GM23338 (cell line): Measurements from ENCODE around the gene TOX2. TPM values are rescaled to one million over a fixed set of nuclear protein-coding genes. Genes with fewer than 3 reads are reported as not detected.

Experiments
- ATAC-seq: fragments of 200-7000 bp; cut with Tn5 transposase; 3 replicates; pipeline ENCODE4 v1.9.1; 2020
- DNase-seq: peaks from one replicate; pipeline ENCODE4 v3.0.0-alpha.2; 2015; ENCODE audit warnings: low spot score
- H2AFZ ChIP-seq: fragments of 200-600 bp; sonication (generic); 2 replicates; pipeline ENCODE4 v1.8.0; 2016; ENCODE audit warnings: antibody characterized with exemption, mild to moderate bottlenecking, moderate library complexity
- H3F3A ChIP-seq: fragments of 200-600 bp; sonication (generic); replicated peaks from 2 replicates; pipeline ENCODE4 v1.8.0; 2017; ENCODE audit warnings: antibody characterized with exemption, mixed run types, low read depth
- H3K27ac ChIP-seq: fragments of 200-600 bp; sonication (generic); 2 replicates; pipeline ENCODE4 v1.6.1; 2016; ENCODE audit warnings: low read depth
- H3K27me3 ChIP-seq: fragments of 200-600 bp; sonication (generic); 2 replicates; pipeline ENCODE4 v1.8.0; 2016; ENCODE audit warnings: mild to moderate bottlenecking, mixed run types, moderate library complexity; ENCODE audit not compliant: insufficient read depth
- H3K36me3 ChIP-seq: fragments of 200-600 bp; sonication (generic); 2 replicates; pipeline ENCODE4 v1.8.0; 2016; ENCODE audit warnings: mild to moderate bottlenecking; ENCODE audit not compliant: insufficient read depth
- H3K4me1 ChIP-seq: fragments of 200-600 bp; sonication (generic); 2 replicates; pipeline ENCODE4 v1.8.0; 2016; ENCODE audit warnings: mild to moderate bottlenecking, moderate library complexity; ENCODE audit not compliant: insufficient read depth
- H3K4me2 ChIP-seq: fragments of 200-600 bp; sonication (generic); 2 replicates; pipeline ENCODE4 v1.7.1; 2017; ENCODE audit warnings: mixed run types
- H3K4me3 ChIP-seq: fragments of 200-600 bp; sonication (generic); 2 replicates; pipeline ENCODE4 v1.6.1; 2016; ENCODE audit warnings: mixed run types
- H3K79me2 ChIP-seq: fragments of 200-600 bp; sonication (generic); replicated peaks from 2 replicates; pipeline ENCODE4 v1.8.0; 2017; ENCODE audit warnings: mild to moderate bottlenecking; ENCODE audit not compliant: insufficient read depth
- H3K9me2 ChIP-seq: fragments of 200-600 bp; sonication (generic); 2 replicates; pipeline ENCODE4 v1.8.0; 2017; ENCODE audit not compliant: insufficient read depth
- H4K20me1 ChIP-seq: fragments of 200-600 bp; sonication (generic); replicated peaks from 2 replicates; pipeline ENCODE4 v1.8.0; 2017; ENCODE audit warnings: mild to moderate bottlenecking; ENCODE audit not compliant: insufficient read depth
- H3K27ac Mint-ChIP-seq: 2 replicates; pipeline ENCODE4 v1.8.0; 2020; ENCODE audit warnings: inconsistent platforms, mild to moderate bottlenecking, moderate library complexity, mixed read lengths
- H3K27me3 Mint-ChIP-seq: 3 replicates; pipeline ENCODE4 v1.8.0; 2022; ENCODE audit warnings: low read depth, mild to moderate bottlenecking, moderate library complexity, mixed read lengths, inconsistent platforms; ENCODE audit not compliant: insufficient read depth, poor library complexity
- H3K36me3 Mint-ChIP-seq: 3 replicates; pipeline ENCODE4 v1.8.0; 2021; ENCODE audit warnings: low read depth, mild to moderate bottlenecking, inconsistent platforms, moderate library complexity, mixed read lengths
- H3K4me1 Mint-ChIP-seq: 3 replicates; pipeline ENCODE4 v1.8.0; 2020; ENCODE audit warnings: mild to moderate bottlenecking, inconsistent platforms, mixed read lengths
- H3K4me3 Mint-ChIP-seq: 3 replicates; pipeline ENCODE4 v1.8.0; 2021; ENCODE audit warnings: moderate library complexity, mild to moderate bottlenecking, inconsistent platforms, mixed read lengths
- H3K9me3 Mint-ChIP-seq: 3 replicates; pipeline ENCODE4 v1.8.0; 2020; ENCODE audit warnings: moderate library complexity, mild to moderate bottlenecking, inconsistent platforms, mixed read lengths
- CREB1 ChIP-seq: fragments of 250-450 bp; sonication (Bioruptor Pico); IDR thresholded peaks from 2 replicates; pipeline ENCODE4 v1.5.0; 2020; ENCODE audit warnings: low read depth, mild to moderate bottlenecking, moderate library complexity
- EZH2 ChIP-seq: fragments of 200-600 bp; sonication (generic); IDR thresholded peaks from one replicate; pipeline ENCODE4 v1.8.0; 2017; ENCODE audit warnings: antibody characterized with exemption, mild to moderate bottlenecking, low read depth; ENCODE audit not compliant: unreplicated experiment
- JUNB ChIP-seq: IDR thresholded peaks from one replicate; pipeline ENCODE4 v1.6.1; 2016; ENCODE audit warnings: antibody characterized with exemption; ENCODE audit not compliant: unreplicated experiment
- STAT1 ChIP-seq: IDR thresholded peaks from one replicate; pipeline ENCODE4 v1.6.1; 2016; ENCODE audit warnings: antibody characterized with exemption; ENCODE audit not compliant: unreplicated experiment
- ZNF114 ChIP-seq: fragments of 250-450 bp; sonication (Bioruptor Pico); IDR thresholded peaks from 2 replicates; pipeline ENCODE4 v1.5.0; 2020; ENCODE audit warnings: mild to moderate bottlenecking, moderate library complexity
- ZNF331 ChIP-seq: fragments of 250-450 bp; sonication (Bioruptor Pico); IDR thresholded peaks from 2 replicates; pipeline ENCODE4 v1.5.0; 2020; ENCODE audit warnings: low read depth, mild to moderate bottlenecking, moderate library complexity
- polyA plus RNA-seq: library from polyadenylated mRNA; unstranded; fragments of >200 nt; fragmentation: Nextera tagmentation; extraction: Ambion mirVana; gene quantifications from 2 replicates; pipeline ENCODE4 v1.2.1, GENCODE V29; 2016
- total RNA-seq: library from RNA; depleted of rRNA; stranded (reverse); fragments of >200 nt; shearing (Covaris generic); gene quantifications from 2 replicates; pipeline ENCODE4 v1.2.3, GENCODE V29; 2014
- TF ChIP-seq, protein P1 (sequence below): IDR thresholded peaks from one replicate; pipeline ENCODE4 v1.6.1; 2018; ENCODE audit warnings: antibody characterized with exemption; ENCODE audit not compliant: unreplicated experiment
- TF ChIP-seq, protein P2 (sequence below), 2 experiments: fragments of 200-600 bp in 1 of 2; sonication (generic) in 1 of 2; conservative IDR thresholded peaks; 2 replicates each; pipeline versions ENCODE4 v1.5.1 to v1.6.1; 2016 to 2017; ENCODE audit warnings: antibody characterized with exemption in 2 of 2, low read depth in 2 of 2, mild to moderate bottlenecking in 2 of 2, moderate library complexity in 1 of 2
- TF ChIP-seq, protein P3 (sequence below): fragments of 250-450 bp; sonication (Bioruptor Pico); IDR thresholded peaks from 2 replicates; pipeline ENCODE4 v1.5.0; 2020; ENCODE audit warnings: mild to moderate bottlenecking, moderate library complexity

The TOX2 gene
- total and polyA plus RNA-seq, 2 experiments from 2014 or later: 1.4 to 1.5 TPM

DNA sequence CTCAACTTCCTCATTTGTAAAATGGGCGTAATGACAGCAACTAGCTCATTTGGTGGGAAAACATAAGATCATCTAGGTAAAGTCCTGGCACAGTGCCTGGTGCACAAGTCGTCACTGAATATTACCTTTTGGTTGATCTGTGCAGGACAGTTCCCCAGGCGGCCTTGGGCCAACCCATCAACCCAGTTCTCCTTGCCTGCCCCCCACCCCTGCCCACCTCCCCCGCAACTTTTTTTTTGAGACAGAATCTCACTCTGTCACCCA lies 173.1 kb downstream of the TOX2 start (continued):
- TF ChIP-seq, protein P1, sequence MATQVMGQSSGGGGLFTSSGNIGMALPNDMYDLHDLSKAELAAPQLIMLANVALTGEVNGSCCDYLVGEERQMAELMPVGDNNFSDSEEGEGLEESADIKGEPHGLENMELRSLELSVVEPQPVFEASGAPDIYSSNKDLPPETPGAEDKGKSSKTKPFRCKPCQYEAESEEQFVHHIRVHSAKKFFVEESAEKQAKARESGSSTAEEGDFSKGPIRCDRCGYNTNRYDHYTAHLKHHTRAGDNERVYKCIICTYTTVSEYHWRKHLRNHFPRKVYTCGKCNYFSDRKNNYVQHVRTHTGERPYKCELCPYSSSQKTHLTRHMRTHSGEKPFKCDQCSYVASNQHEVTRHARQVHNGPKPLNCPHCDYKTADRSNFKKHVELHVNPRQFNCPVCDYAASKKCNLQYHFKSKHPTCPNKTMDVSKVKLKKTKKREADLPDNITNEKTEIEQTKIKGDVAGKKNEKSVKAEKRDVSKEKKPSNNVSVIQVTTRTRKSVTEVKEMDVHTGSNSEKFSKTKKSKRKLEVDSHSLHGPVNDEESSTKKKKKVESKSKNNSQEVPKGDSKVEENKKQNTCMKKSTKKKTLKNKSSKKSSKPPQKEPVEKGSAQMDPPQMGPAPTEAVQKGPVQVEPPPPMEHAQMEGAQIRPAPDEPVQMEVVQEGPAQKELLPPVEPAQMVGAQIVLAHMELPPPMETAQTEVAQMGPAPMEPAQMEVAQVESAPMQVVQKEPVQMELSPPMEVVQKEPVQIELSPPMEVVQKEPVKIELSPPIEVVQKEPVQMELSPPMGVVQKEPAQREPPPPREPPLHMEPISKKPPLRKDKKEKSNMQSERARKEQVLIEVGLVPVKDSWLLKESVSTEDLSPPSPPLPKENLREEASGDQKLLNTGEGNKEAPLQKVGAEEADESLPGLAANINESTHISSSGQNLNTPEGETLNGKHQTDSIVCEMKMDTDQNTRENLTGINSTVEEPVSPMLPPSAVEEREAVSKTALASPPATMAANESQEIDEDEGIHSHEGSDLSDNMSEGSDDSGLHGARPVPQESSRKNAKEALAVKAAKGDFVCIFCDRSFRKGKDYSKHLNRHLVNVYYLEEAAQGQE: no peak
- no peak for TF ChIP-seq STAT1
- no peak for TF ChIP-seq ZNF114 (CRISPR knock-in tag)

DNA sequence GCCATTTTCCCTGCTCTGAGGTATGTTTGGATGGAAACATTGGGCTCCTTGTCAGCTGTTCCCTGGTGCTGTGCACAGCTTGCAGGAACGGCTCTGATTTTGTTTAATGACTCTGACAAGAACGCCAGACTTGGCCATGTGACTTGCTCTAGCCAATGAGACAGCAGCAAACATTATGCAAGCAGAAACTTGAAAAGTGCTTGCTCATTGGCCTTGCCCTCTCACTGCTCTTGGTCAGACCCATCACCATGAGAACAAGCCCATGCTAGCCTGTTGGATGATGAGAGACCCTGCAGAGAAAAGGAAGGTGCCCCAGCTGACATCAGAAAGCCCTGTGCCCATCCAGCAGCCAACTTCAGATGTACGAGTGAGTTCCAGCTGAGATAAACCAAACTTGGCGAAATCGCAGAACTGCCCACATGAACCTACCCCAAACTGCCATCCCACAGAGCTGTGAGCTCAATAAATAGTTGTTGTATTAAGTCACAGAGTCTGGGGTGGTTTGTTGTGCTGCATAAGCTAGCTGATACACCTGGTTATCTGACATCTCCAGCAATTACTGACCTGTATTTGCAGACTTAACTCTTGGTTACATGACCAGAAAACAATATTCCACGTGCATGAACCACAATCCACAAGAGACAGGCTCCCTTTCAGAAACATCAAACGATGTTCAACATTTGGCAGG lies 175.5 kb downstream of the TOX2 start:
- Histone ChIP-seq H3K27me3 (no peaks in the 10 kb centered on the region), H3K4me1 (no peaks in the 10 kb centered on the region), H3K4me2 (no peak overlapping the region), H3K4me3 (no peak overlapping the region), H3K36me3 (no peaks in the 10 kb centered on the region), H3F3A (no peaks in the 10 kb centered on the region), H4K20me1 (no peaks in the 10 kb centered on the region), H3K79me2 (no peaks in the 10 kb centered on the region), H3K27ac (no peak overlapping the region), H3K9me2 (no peaks in the 10 kb centered on the region), H2AFZ (peak overlapping the region; percentile 69; the same call in 1 of the 2 replicates)
- 0 out of 3 replicates have a peak, but pooled peaks cover 2% of the 10 kb centered on the region for H3K4me1 Mint-ChIP-seq
- peaks cover 6% of the 10 kb centered on the region for H3K27me3 Mint-ChIP-seq
- ATAC-seq: no peak; the same call in 2 of the 3 replicates
- peak overlapping the region; percentile 78 for H3K27ac Mint-ChIP-seq
- DNase-seq: no peak
- H3K4me3 Mint-ChIP-seq: no peak overlapping the region
- no peaks in the 10 kb centered on the region for H3K36me3 Mint-ChIP-seq
- no peaks in the 10 kb centered on the region for H3K9me3 Mint-ChIP-seq
- TF ChIP-seq ZNF114 (CRISPR knock-in tag) (no peak), EZH2 (no peak), JUNB (no peak), ZNF331 (no peak), CREB1 (no peak)
- TF ChIP-seq, protein P2, sequence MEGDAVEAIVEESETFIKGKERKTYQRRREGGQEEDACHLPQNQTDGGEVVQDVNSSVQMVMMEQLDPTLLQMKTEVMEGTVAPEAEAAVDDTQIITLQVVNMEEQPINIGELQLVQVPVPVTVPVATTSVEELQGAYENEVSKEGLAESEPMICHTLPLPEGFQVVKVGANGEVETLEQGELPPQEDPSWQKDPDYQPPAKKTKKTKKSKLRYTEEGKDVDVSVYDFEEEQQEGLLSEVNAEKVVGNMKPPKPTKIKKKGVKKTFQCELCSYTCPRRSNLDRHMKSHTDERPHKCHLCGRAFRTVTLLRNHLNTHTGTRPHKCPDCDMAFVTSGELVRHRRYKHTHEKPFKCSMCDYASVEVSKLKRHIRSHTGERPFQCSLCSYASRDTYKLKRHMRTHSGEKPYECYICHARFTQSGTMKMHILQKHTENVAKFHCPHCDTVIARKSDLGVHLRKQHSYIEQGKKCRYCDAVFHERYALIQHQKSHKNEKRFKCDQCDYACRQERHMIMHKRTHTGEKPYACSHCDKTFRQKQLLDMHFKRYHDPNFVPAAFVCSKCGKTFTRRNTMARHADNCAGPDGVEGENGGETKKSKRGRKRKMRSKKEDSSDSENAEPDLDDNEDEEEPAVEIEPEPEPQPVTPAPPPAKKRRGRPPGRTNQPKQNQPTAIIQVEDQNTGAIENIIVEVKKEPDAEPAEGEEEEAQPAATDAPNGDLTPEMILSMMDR (conservative IDR thresholded peaks at IDR 0.05; ENCODE audit: low read depth in 2 of 2): no peak
- TF ChIP-seq, protein P3, sequence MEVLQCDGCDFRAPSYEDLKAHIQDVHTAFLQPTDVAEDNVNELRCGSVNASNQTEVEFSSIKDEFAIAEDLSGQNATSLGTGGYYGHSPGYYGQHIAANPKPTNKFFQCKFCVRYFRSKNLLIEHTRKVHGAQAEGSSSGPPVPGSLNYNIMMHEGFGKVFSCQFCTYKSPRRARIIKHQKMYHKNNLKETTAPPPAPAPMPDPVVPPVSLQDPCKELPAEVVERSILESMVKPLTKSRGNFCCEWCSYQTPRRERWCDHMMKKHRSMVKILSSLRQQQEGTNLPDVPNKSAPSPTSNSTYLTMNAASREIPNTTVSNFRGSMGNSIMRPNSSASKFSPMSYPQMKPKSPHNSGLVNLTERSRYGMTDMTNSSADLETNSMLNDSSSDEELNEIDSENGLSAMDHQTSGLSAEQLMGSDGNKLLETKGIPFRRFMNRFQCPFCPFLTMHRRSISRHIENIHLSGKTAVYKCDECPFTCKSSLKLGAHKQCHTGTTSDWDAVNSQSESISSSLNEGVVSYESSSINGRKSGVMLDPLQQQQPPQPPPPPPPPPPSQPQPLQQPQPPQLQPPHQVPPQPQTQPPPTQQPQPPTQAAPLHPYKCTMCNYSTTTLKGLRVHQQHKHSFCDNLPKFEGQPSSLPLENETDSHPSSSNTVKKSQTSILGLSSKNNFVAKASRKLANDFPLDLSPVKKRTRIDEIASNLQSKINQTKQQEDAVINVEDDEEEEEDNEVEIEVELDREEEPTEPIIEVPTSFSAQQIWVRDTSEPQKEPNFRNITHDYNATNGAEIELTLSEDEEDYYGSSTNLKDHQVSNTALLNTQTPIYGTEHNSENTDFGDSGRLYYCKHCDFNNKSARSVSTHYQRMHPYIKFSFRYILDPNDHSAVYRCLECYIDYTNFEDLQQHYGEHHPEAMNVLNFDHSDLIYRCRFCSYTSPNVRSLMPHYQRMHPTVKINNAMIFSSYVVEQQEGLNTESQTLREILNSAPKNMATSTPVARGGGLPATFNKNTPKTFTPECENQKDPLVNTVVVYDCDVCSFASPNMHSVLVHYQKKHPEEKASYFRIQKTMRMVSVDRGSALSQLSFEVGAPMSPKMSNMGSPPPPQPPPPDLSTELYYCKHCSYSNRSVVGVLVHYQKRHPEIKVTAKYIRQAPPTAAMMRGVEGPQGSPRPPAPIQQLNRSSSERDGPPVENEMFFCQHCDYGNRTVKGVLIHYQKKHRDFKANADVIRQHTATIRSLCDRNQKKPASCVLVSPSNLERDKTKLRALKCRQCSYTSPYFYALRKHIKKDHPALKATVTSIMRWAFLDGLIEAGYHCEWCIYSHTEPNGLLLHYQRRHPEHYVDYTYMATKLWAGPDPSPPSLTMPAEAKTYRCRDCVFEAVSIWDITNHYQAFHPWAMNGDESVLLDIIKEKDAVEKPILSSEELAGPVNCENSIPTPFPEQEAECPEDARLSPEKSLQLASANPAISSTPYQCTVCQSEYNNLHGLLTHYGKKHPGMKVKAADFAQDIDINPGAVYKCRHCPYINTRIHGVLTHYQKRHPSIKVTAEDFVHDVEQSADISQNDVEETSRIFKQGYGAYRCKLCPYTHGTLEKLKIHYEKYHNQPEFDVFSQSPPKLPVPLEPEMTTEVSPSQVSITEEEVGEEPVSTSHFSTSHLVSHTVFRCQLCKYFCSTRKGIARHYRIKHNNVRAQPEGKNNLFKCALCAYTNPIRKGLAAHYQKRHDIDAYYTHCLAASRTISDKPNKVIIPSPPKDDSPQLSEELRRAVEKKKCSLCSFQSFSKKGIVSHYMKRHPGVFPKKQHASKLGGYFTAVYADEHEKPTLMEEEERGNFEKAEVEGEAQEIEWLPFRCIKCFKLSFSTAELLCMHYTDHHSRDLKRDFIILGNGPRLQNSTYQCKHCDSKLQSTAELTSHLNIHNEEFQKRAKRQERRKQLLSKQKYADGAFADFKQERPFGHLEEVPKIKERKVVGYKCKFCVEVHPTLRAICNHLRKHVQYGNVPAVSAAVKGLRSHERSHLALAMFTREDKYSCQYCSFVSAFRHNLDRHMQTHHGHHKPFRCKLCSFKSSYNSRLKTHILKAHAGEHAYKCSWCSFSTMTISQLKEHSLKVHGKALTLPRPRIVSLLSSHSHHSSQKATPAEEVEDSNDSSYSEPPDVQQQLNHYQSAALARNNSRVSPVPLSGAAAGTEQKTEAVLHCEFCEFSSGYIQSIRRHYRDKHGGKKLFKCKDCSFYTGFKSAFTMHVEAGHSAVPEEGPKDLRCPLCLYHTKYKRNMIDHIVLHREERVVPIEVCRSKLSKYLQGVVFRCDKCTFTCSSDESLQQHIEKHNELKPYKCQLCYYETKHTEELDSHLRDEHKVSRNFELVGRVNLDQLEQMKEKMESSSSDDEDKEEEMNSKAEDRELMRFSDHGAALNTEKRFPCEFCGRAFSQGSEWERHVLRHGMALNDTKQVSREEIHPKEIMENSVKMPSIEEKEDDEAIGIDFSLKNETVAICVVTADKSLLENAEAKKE (CRISPR knock-in tag): no peak
- TF ChIP-seq, protein P1: no peak
